Gastroesophageal sphincter (tissue), 4 donors: ENCODE data around the gene SGPP2. TPM values are rescaled to one million over a fixed set of nuclear protein-coding genes. Genes with fewer than 3 reads are reported as not detected.

ENCODE experiments used
- ATAC-seq: fragments of 150-250 bp; one replicate; pipeline ENCODE4 v1.9.1; 2016; ENCODE audit warnings: mild to moderate bottlenecking, moderate library complexity
- H3K27ac ChIP-seq, 4 donors: fragments of 200-600 bp; sonication (generic) in 3 of 4; 1 replicate in 3 of 4; 2 replicates in 1 of 4; pipeline ENCODE4 v1.5.1; 2016 to 2019
- H3K27me3 ChIP-seq: fragments of 200-600 bp; sonication (generic); one replicate; pipeline ENCODE4 v1.5.1; 2019
- H3K36me3 ChIP-seq, 2 donors: fragments of 200-600 bp; sonication (generic); one replicate each; pipeline ENCODE4 v1.5.1; 2019; ENCODE audit warnings: control low read depth in 1 of 2
- H3K4me1 ChIP-seq, 3 donors: fragments of 200-600 bp; sonication (generic); 1 replicate in 2 of 3; 2 replicates in 1 of 3; pipeline ENCODE4 v1.5.1; 2016 to 2019; ENCODE audit warnings: control low read depth in 2 of 3
- H3K4me3 ChIP-seq, 2 donors: fragments of 200-600 bp; sonication (generic); one replicate each; pipeline ENCODE4 v1.5.1; 2019; ENCODE audit warnings: mild to moderate bottlenecking in 1 of 2, moderate library complexity in 1 of 2
- H3K9me3 ChIP-seq, 3 donors: fragments of 200-600 bp; sonication (generic); one replicate each; pipeline ENCODE4 v1.5.1; 2017 to 2019; ENCODE audit warnings: control low read depth in 2 of 3
- EP300 ChIP-seq: sonication (generic); formaldehyde crosslinking; IDR thresholded peaks from one replicate; pipeline ENCODE4 v1.6.1; 2017; ENCODE audit warnings: antibody characterized with exemption, mild to moderate bottlenecking
- POLR2A ChIP-seq, 2 donors: fragments of 450-650 bp; IDR thresholded peaks; one replicate each; pipeline ENCODE4 v1.6.1; 2017; ENCODE audit warnings: antibody characterized with exemption in 2 of 2, mild to moderate bottlenecking in 2 of 2, moderate library complexity in 1 of 2
- POLR2AphosphoS5 ChIP-seq: sonication (generic); formaldehyde crosslinking; IDR thresholded peaks from one replicate; pipeline ENCODE4 v1.6.1; 2017; ENCODE audit warnings: antibody characterized with exemption
- WGBS, 2 donors: methylation state at CpG; one replicate each; pipeline ENCODE4 v1.1.5; 2018; ENCODE audit warnings: low coverage in 1 of 2; 5-methylcytosine and 5-hydroxymethylcytosine counted together
- total RNA-seq, 4 donors: library from RNA; depleted of rRNA; stranded (reverse); fragments of >200 nt; gene quantifications; one replicate each; pipeline ENCODE4 v1.1.0, GENCODE V29; 2016
- TF ChIP-seq, protein P1 (sequence below), 4 experiments: fragments of 200-600 bp in 2 of 4; fragments of 450-650 bp in 2 of 4; sonication (generic) in 1 of 4; IDR thresholded peaks; one replicate each; pipeline ENCODE4 v1.5.1; 2017 to 2019; ENCODE audit warnings: antibody characterized with exemption in 4 of 4, mild to moderate bottlenecking in 2 of 4, moderate library complexity in 2 of 4

Gene SGPP2
- total RNA-seq, 4 donors from 2014 or later: 0.89 to 1.8 (median 1.2) TPM; not detected in 1

- WGBS, 2 donors: 39 to 88% methylated on average over 2 of the region's 3 CpGs
- no peak for ATAC-seq
- no peaks in the 10 kb centered on the region for H3K9me3 ChIP-seq
- peaks cover 3% of the 10 kb centered on the region for H3K27me3 ChIP-seq
- no peak overlapping the region for H3K27ac ChIP-seq
- H3K4me1 ChIP-seq: no peaks in the 10 kb centered on the region
- no peak for TF ChIP-seq POLR2AphosphoS5
- TF ChIP-seq, protein P1, sequence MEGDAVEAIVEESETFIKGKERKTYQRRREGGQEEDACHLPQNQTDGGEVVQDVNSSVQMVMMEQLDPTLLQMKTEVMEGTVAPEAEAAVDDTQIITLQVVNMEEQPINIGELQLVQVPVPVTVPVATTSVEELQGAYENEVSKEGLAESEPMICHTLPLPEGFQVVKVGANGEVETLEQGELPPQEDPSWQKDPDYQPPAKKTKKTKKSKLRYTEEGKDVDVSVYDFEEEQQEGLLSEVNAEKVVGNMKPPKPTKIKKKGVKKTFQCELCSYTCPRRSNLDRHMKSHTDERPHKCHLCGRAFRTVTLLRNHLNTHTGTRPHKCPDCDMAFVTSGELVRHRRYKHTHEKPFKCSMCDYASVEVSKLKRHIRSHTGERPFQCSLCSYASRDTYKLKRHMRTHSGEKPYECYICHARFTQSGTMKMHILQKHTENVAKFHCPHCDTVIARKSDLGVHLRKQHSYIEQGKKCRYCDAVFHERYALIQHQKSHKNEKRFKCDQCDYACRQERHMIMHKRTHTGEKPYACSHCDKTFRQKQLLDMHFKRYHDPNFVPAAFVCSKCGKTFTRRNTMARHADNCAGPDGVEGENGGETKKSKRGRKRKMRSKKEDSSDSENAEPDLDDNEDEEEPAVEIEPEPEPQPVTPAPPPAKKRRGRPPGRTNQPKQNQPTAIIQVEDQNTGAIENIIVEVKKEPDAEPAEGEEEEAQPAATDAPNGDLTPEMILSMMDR (IDR thresholded peaks at IDR 0.05): no peak
- TF ChIP-seq POLR2A (IDR thresholded peaks at IDR 0.05): no peak
- TF ChIP-seq EP300: no peak
- no peaks in the 10 kb centered on the region for H3K36me3 ChIP-seq
- H3K4me3 ChIP-seq: no peak overlapping the region
These were observed 41.4 kb downstream of the SGPP2 start for GRCh38 chr2:222465746-222466145.

- Histone ChIP-seq H3K4me3 (no peak overlapping the region), H3K27ac (no peak overlapping the region), H3K4me1 (no peaks in the 10 kb centered on the region), H3K27me3 (peaks cover 3% of the 10 kb centered on the region), H3K9me3 (no peaks in the 10 kb centered on the region), H3K36me3 (no peaks in the 10 kb centered on the region)
- 56 to 88% methylated on average over 1 to 4 of the region's 4 CpGs for WGBS, 2 donors
- TF ChIP-seq POLR2AphosphoS5 (no peak), POLR2A (IDR thresholded peaks at IDR 0.05) (no peak), EP300 (no peak)
- TF ChIP-seq, protein P1 (IDR thresholded peaks at IDR 0.05): no peak
- no peak for ATAC-seq
These were observed 44.0 kb downstream of the SGPP2 start for GRCh38 chr2:222468346-222468745.

- no peak for TF ChIP-seq POLR2AphosphoS5
- TF ChIP-seq, protein P1 (IDR thresholded peaks at IDR 0.05): no peak
- TF ChIP-seq POLR2A (IDR thresholded peaks at IDR 0.05): no peak
- no peak for TF ChIP-seq EP300
- no peaks in the 10 kb centered on the region for H3K27me3 ChIP-seq
- H3K4me3 ChIP-seq: no peak overlapping the region
- whole genome bisulfite sequencing, 2 donors: 79 to 100% methylated on average over 2 to 5 of the region's 5 CpGs
- no peaks in the 10 kb centered on the region for H3K9me3 ChIP-seq
- H3K36me3 ChIP-seq: no peaks in the 10 kb centered on the region
- no peaks in the 10 kb centered on the region for H3K4me1 ChIP-seq
- ATAC-seq: no peak
- no peak overlapping the region for H3K27ac ChIP-seq
These were observed 46.6 kb downstream of the SGPP2 start for GRCh38 chr2:222470802-222471468.

DNA sequence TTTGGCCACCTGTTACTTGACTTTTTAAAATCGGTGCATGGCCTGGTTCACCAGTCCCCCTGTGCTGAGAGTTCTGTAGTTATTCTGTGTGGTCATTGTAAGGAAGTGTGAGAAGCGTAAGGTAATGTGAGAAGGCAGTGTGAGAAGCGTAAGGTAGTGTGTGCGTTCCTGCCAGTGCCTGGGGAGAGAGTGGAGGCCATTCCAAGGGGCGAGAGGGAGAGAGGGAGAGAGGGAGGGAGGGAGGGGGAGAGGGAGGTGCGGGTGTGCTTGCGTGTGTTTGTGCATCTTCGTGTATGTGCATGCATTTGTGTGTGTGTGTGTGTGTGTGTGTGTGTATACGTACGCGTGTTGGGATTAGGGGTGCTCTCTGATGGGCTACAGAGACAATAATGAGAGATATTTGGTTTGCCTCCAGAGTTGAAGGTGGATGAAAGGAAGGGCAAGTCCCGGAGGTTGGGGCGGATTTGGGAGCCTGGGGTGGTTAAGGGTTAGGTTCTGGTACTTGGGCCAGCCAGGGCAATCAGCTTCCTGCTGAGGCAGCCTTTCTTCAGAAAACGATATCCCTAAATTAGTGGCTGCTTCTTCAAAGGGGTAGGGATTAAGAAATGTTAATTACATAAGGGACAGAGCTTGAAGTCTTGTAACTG, 53.7 kb downstream of the SGPP2 start:
- H3K4me1 ChIP-seq: no peaks in the 10 kb centered on the region
- H3K27ac ChIP-seq: no peak overlapping the region
- H3K9me3 ChIP-seq: no peaks in the 10 kb centered on the region
- H3K36me3 ChIP-seq: no peaks in the 10 kb centered on the region
- ATAC-seq: no peak
- WGBS, 2 donors: 59 to 63% methylated on average over 4 to 12 of the region's 14 CpGs
- TF ChIP-seq, protein P1 (IDR thresholded peaks at IDR 0.05): no peak
- no peak for TF ChIP-seq EP300
- no peak for TF ChIP-seq POLR2AphosphoS5
- no peak for TF ChIP-seq POLR2A (IDR thresholded peaks at IDR 0.05)
- H3K27me3 ChIP-seq: no peaks in the 10 kb centered on the region
- no peak overlapping the region for H3K4me3 ChIP-seq

GRCh38 chr2:222479859-222480258, 55.5 kb downstream of the SGPP2 start:
- no peak overlapping the region for H3K4me3 ChIP-seq
- H3K9me3 ChIP-seq: no peaks in the 10 kb centered on the region
- no peaks in the 10 kb centered on the region for H3K36me3 ChIP-seq
- H3K27ac ChIP-seq: no peak overlapping the region
- no peaks in the 10 kb centered on the region for H3K27me3 ChIP-seq
- ATAC-seq: no peak
- no peaks in the 10 kb centered on the region for H3K4me1 ChIP-seq
- TF ChIP-seq, protein P1 (IDR thresholded peaks at IDR 0.05): no peak
- TF ChIP-seq POLR2AphosphoS5 (no peak), EP300 (no peak), POLR2A (IDR thresholded peaks at IDR 0.05) (no peak)
